HepG2 (cell line): ENCODE measurements around the gene C11orf91. TPM values are rescaled to one million over a fixed set of nuclear protein-coding genes. Genes with fewer than 3 reads are reported as not detected.

Source experiments
- CAMTA2 ChIP-seq: sonication (generic); formaldehyde crosslinking; IDR thresholded peaks from 2 replicates; pipeline ENCODE4 v1.4.0; 2020; ENCODE audit warnings: mild to moderate bottlenecking, missing genetic modification reagents, borderline replicate concordance
- CCDC6 ChIP-seq: sonication (generic); formaldehyde crosslinking; IDR thresholded peaks from 2 replicates; pipeline ENCODE4 v1.8.1; 2022; ENCODE audit warnings: mild to moderate bottlenecking, missing genetic modification reagents, moderate library complexity
- EEA1 ChIP-seq: sonication (generic); formaldehyde crosslinking; IDR thresholded peaks from 2 replicates; pipeline ENCODE4 v1.5.1; 2020; ENCODE audit warnings: mild to moderate bottlenecking, missing genetic modification reagents, borderline replicate concordance
- FOSL1 ChIP-seq: sonication (generic); formaldehyde crosslinking; IDR thresholded peaks from 2 replicates; pipeline ENCODE4 v1.9.0; 2021; ENCODE audit warnings: missing genetic modification reagents, borderline replicate concordance
- GLI4 ChIP-seq: sonication (generic); formaldehyde crosslinking; IDR thresholded peaks from 2 replicates; pipeline ENCODE4 v1.5.1; 2020; ENCODE audit warnings: missing genetic modification reagents, mild to moderate bottlenecking, moderate library complexity, borderline replicate concordance
- KAT7 ChIP-seq: IDR thresholded peaks from 2 replicates; pipeline ENCODE4 v1.6.1; 2018; ENCODE audit warnings: borderline replicate concordance, missing compliant biosample characterization
- KAT8 ChIP-seq: IDR thresholded peaks from 2 replicates; pipeline ENCODE4 v1.6.1; 2016; ENCODE audit warnings: missing genetic modification reagents, missing compliant biosample characterization
- MAX ChIP-seq: IDR thresholded peaks from 2 replicates; pipeline ENCODE4 v1.6.1; 2012; ENCODE audit warnings: inconsistent platforms
- MED1 ChIP-seq: sonication (generic); formaldehyde crosslinking; IDR thresholded peaks from 2 replicates; pipeline ENCODE4 v1.4.0; 2020; ENCODE audit warnings: missing genetic modification reagents
- MXD1 ChIP-seq: sonication (generic); formaldehyde crosslinking; IDR thresholded peaks from 2 replicates; pipeline ENCODE4 v1.4.0; 2020; ENCODE audit warnings: mild to moderate bottlenecking, missing genetic modification reagents
- PCBP1 ChIP-seq: fragments of 200-400 bp; formaldehyde crosslinking; IDR thresholded peaks from 2 replicates; pipeline ENCODE4 v1.6.1; 2017; ENCODE audit warnings: mild to moderate bottlenecking, low read depth, low read length, borderline replicate concordance
- SIN3A ChIP-seq: IDR thresholded peaks from 2 replicates; pipeline ENCODE4 v1.6.1; 2011; ENCODE audit warnings: low read depth, mild to moderate bottlenecking, control low read depth, low read length, borderline replicate concordance
- SKIL ChIP-seq: sonication (generic); formaldehyde crosslinking; IDR thresholded peaks from 2 replicates; pipeline ENCODE4 v1.8.0; 2022; ENCODE audit warnings: missing genetic modification reagents, mild to moderate bottlenecking, moderate library complexity, borderline replicate concordance
- SMAD3 ChIP-seq: sonication (generic); formaldehyde crosslinking; IDR thresholded peaks from 2 replicates; pipeline ENCODE4 v1.4.0; 2020; ENCODE audit warnings: missing genetic modification reagents
- SP2 ChIP-seq: sonication (generic); formaldehyde crosslinking; IDR thresholded peaks from 2 replicates; pipeline ENCODE4 v1.5.1; 2020; ENCODE audit warnings: mild to moderate bottlenecking, missing genetic modification reagents
- SPEN ChIP-seq: sonication (generic); formaldehyde crosslinking; IDR thresholded peaks from 2 replicates; pipeline ENCODE4 v1.5.1; 2020; ENCODE audit warnings: low read depth, mild to moderate bottlenecking, missing genetic modification reagents
- TBL1XR1 ChIP-seq: fragments of 150-350 bp; IDR thresholded peaks from 2 replicates; pipeline ENCODE4 v1.6.1; 2014; ENCODE audit warnings: borderline replicate concordance, low read length; ENCODE audit not compliant: partially characterized antibody
- ZBTB7B ChIP-seq: sonication (generic); formaldehyde crosslinking; IDR thresholded peaks from 2 replicates; pipeline ENCODE4 v1.4.0; 2020; ENCODE audit warnings: missing genetic modification reagents
- ZNF121 ChIP-seq: sonication (generic); formaldehyde crosslinking; IDR thresholded peaks from 2 replicates; pipeline ENCODE4 v1.5.0; 2020; ENCODE audit warnings: mild to moderate bottlenecking, missing genetic modification reagents
- ZNF274 ChIP-seq: sonication (generic); formaldehyde crosslinking; IDR thresholded peaks from 2 replicates; pipeline ENCODE4 v1.5.1; 2020; ENCODE audit warnings: mild to moderate bottlenecking, missing genetic modification reagents
- ZNF460 ChIP-seq: sonication (generic); formaldehyde crosslinking; IDR thresholded peaks from 2 replicates; pipeline ENCODE4 v1.5.1; 2020; ENCODE audit warnings: missing genetic modification reagents, mild to moderate bottlenecking, borderline replicate concordance
- ZNF615 ChIP-seq: sonication (generic); formaldehyde crosslinking; IDR thresholded peaks from 2 replicates; pipeline ENCODE4 v1.5.0; 2020; ENCODE audit warnings: mild to moderate bottlenecking, missing genetic modification reagents, borderline replicate concordance
- ZNF75D ChIP-seq: sonication (generic); formaldehyde crosslinking; IDR thresholded peaks from 2 replicates; pipeline ENCODE4 v1.8.1; 2023; ENCODE audit warnings: missing genetic modification reagents, mild to moderate bottlenecking, borderline replicate concordance
- ZSCAN31 ChIP-seq: sonication (generic); formaldehyde crosslinking; IDR thresholded peaks from 2 replicates; pipeline ENCODE4 v1.5.0; 2020; ENCODE audit warnings: low read depth, mild to moderate bottlenecking, missing genetic modification reagents
- polyA plus RNA-seq, 8 experiments: library from polyadenylated mRNA; depleted of rRNA in 3 of 8; stranded (reverse) in 7 of 8; unstranded in 1 of 8; fragments of >200 nt; fragmentation: Illumina TruSeq in 4 of 8; extraction: Trizol in 4 of 8; gene quantifications; 2 replicates each; pipeline versions ENCODE4 v1.2.1 to v1.2.3, GENCODE V29; 2011 to 2016; ENCODE audit warnings: low read depth in 4 of 8, missing spikeins in 1 of 8, mixed read lengths in 1 of 8; ENCODE audit not compliant: insufficient read depth in 1 of 8
- total RNA-seq, 5 experiments: library from RNA; depleted of rRNA; stranded (reverse); fragments of >200 nt; fragmentation: Illumina TruSeq; extraction: Trizol; gene quantifications; 2 replicates each; pipeline ENCODE4 v1.2.3, GENCODE V29; 2016; ENCODE audit warnings: low read depth in 1 of 5
- TF ChIP-seq, protein P1 (sequence below): sonication (generic); formaldehyde crosslinking; IDR thresholded peaks from 2 replicates; pipeline ENCODE4 v1.5.0; 2020; ENCODE audit warnings: mild to moderate bottlenecking, missing genetic modification reagents

C11orf91 gene
- total and polyA plus RNA-seq, 2 of the 13 experiments (the other 11 are each of a cell fraction or from before 2014, with no cell fraction given) = 0.35 TPM; not detected in 1

GRCh38 chr11:33735271-33736147 lies 34.9 kb upstream of the C11orf91 start (continued):
- TF ChIP-seq ZSCAN31 (0 out of 2 replicates have a peak, but pooled peaks have one; percentile 7), SKIL (no peak), MED1 (CRISPR knock-in tag) (no peak), SP2 (CRISPR knock-in tag) (no peak), TBL1XR1 (no peak), MXD1 (CRISPR knock-in tag) (no peak), KAT7 (CRISPR knock-in tag) (0 out of 2 replicates have a peak, but pooled peaks have one; percentile 7), ZBTB7B (CRISPR knock-in tag) (no peak), EEA1 (no peak), SPEN (no peak), CCDC6 (CRISPR knock-in tag) (0 out of 2 replicates have a peak, but pooled peaks have one; percentile 47), KAT8 (CRISPR knock-in tag) (no peak), CAMTA2 (CRISPR knock-in tag) (0 out of 2 replicates have a peak, but pooled peaks have one; percentile 52), SMAD3 (CRISPR knock-in tag) (no peak), ZNF615 (CRISPR knock-in tag) (no peak), ZNF75D (CRISPR knock-in tag) (0 out of 2 replicates have a peak, but pooled peaks have one; percentile 14), ZNF460 (CRISPR knock-in tag) (peak; percentile 79; the same call in 1 of the 2 replicates), GLI4 (CRISPR knock-in tag) (0 out of 2 replicates have a peak, but pooled peaks have one; percentile 44), MAX (0 out of 2 replicates have a peak, but pooled peaks have one; percentile 34), SIN3A (0 out of 2 replicates have a peak, but pooled peaks have one; percentile 12), PCBP1 (no peak), ZNF121 (CRISPR knock-in tag) (no peak), ZNF274 (no peak), FOSL1 (CRISPR knock-in tag) (no peak)
- TF ChIP-seq, protein P1, sequence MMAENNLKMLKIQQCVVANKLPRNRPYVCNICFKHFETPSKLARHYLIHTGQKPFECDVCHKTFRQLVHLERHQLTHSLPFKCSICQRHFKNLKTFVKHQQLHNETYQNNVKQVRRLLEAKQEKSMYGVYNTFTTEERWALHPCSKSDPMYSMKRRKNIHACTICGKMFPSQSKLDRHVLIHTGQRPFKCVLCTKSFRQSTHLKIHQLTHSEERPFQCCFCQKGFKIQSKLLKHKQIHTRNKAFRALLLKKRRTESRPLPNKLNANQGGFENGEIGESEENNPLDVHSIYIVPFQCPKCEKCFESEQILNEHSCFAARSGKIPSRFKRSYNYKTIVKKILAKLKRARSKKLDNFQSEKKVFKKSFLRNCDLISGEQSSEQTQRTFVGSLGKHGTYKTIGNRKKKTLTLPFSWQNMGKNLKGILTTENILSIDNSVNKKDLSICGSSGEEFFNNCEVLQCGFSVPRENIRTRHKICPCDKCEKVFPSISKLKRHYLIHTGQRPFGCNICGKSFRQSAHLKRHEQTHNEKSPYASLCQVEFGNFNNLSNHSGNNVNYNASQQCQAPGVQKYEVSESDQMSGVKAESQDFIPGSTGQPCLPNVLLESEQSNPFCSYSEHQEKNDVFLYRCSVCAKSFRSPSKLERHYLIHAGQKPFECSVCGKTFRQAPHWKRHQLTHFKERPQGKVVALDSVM (CRISPR knock-in tag) = 0 out of 2 replicates have a peak, but pooled peaks have one; percentile 2
